GM23248 (cell line): ENCODE measurements around the gene ZNF787. TPM values are rescaled to one million over a fixed set of nuclear protein-coding genes. Genes with fewer than 3 reads are reported as not detected.

Experiments
- DNase-seq: peaks from one replicate; pipeline ENCODE4 v3.0.0-alpha.2; 2015
- H2AFZ ChIP-seq: fragments of 200-600 bp; sonication (generic); 2 replicates; pipeline ENCODE4 v1.6.1; 2016; ENCODE audit warnings: antibody characterized with exemption
- H3F3A ChIP-seq: fragments of 200-600 bp; sonication (generic); 2 replicates; pipeline ENCODE4 v1.6.1; 2016; ENCODE audit warnings: mild to moderate bottlenecking, antibody characterized with exemption, mixed run types; ENCODE audit not compliant: insufficient read depth
- H3K27ac ChIP-seq: fragments of 200-600 bp; sonication (generic); 2 replicates; pipeline ENCODE4 v1.5.1; 2016; ENCODE audit warnings: mild to moderate bottlenecking
- H3K27me3 ChIP-seq: fragments of 200-600 bp; sonication (generic); replicated peaks from 2 replicates; pipeline ENCODE4 v1.6.1; 2016; ENCODE audit warnings: mild to moderate bottlenecking; ENCODE audit not compliant: insufficient read depth
- H3K36me3 ChIP-seq: fragments of 200-600 bp; sonication (generic); 2 replicates; pipeline ENCODE4 v1.6.1; 2016; ENCODE audit warnings: low read depth, mild to moderate bottlenecking
- H3K4me1 ChIP-seq: fragments of 200-600 bp; sonication (generic); 2 replicates; pipeline ENCODE4 v1.6.1; 2016; ENCODE audit warnings: mild to moderate bottlenecking; ENCODE audit not compliant: insufficient read depth
- H3K4me2 ChIP-seq: fragments of 200-600 bp; sonication (generic); one replicate; pipeline ENCODE4 v1.6.1; 2016; ENCODE audit warnings: mild to moderate bottlenecking; ENCODE audit not compliant: unreplicated experiment
- H3K4me3 ChIP-seq: fragments of 200-600 bp; sonication (generic); 2 replicates; pipeline ENCODE4 v1.5.1; 2016; ENCODE audit warnings: mild to moderate bottlenecking
- H3K79me2 ChIP-seq: fragments of 200-600 bp; sonication (generic); 2 replicates; pipeline ENCODE4 v1.6.1; 2016; ENCODE audit warnings: mild to moderate bottlenecking; ENCODE audit not compliant: insufficient read depth
- H3K9ac ChIP-seq: fragments of 200-600 bp; sonication (generic); 2 replicates; pipeline ENCODE4 v1.6.1; 2016; ENCODE audit warnings: mild to moderate bottlenecking
- H3K9me2 ChIP-seq: fragments of 200-600 bp; sonication (generic); 2 replicates; pipeline ENCODE4 v1.6.1; 2016; ENCODE audit warnings: mixed run types, mild to moderate bottlenecking, moderate library complexity; ENCODE audit not compliant: insufficient read depth
- H3K9me3 ChIP-seq: fragments of 200-600 bp; sonication (generic); one replicate; pipeline ENCODE4 v1.6.1; 2017; ENCODE audit warnings: low read depth
- H4K20me1 ChIP-seq: fragments of 200-600 bp; sonication (generic); 2 replicates; pipeline ENCODE4 v1.6.0; 2016; ENCODE audit not compliant: insufficient read depth
- EZH2 ChIP-seq: fragments of 200-600 bp; sonication (generic); IDR thresholded peaks from 2 replicates; pipeline ENCODE4 v1.6.1; 2018; ENCODE audit warnings: antibody characterized with exemption, mild to moderate bottlenecking; ENCODE audit not compliant: insufficient read depth, poor library complexity, severe bottlenecking
- EZH2phosphoT487 ChIP-seq: fragments of 200-600 bp; sonication (generic); IDR thresholded peaks from 2 replicates; pipeline ENCODE4 v1.6.1; 2018; ENCODE audit warnings: antibody characterized with exemption, moderate library complexity, mild to moderate bottlenecking, low read depth; ENCODE audit not compliant: insufficient read depth
- WGBS, 2 experiments: methylation state at CpG; one replicate each; pipeline ENCODE4 v1.1.6; 2015 to 2017; ENCODE audit warnings: low lambda C conversion rate in 2 of 2, low coverage in 1 of 2; ENCODE audit errors: missing lambda C conversion rate in 2 of 2; 5-methylcytosine and 5-hydroxymethylcytosine counted together
- in situ Hi-C: fragments of 300-500 bp; cut with MboI; formaldehyde crosslinking; loops from 2 replicates; pipeline ENCODE4 v1.15.0; 2020
- polyA plus RNA-seq: library from polyadenylated mRNA; unstranded; fragments of >200 nt; fragmentation: Nextera tagmentation; extraction: Ambion mirVana; gene quantifications from 2 replicates; pipeline ENCODE4 v1.2.1, GENCODE V29; 2016
- total RNA-seq: library from RNA; depleted of rRNA; stranded (reverse); fragments of >200 nt; shearing (Covaris generic); gene quantifications from 2 replicates; pipeline ENCODE4 v1.2.3, GENCODE V29; 2014

The ZNF787 gene
- total and polyA plus RNA-seq, 2 experiments from 2014 or later: 1.5 to 19.5 TPM

DNA sequence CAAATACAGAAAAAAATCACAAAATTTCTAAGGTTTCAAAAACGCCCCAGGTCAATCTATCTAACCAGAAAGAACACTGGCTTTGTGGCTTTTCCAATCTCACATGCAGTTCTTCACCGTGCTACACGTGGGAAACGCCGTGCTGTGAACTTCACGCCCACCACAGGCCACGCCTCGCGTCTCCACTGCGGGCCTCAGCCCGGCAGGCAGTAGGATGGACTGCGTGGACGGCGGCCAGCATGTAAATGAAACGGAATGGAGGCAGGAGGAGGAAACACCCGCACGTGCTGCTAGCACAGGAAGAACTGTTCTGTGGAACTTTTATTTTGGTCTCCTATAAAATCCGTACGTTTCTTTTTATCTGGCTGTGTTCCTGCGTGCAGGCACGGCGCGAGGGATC, 23.8 kb downstream of the ZNF787 start:
- Histone ChIP-seq H3K4me2 (no peak overlapping the region), H2AFZ (no peak overlapping the region), H3F3A (no peaks in the 10 kb centered on the region), H3K36me3 (no peaks in the 10 kb centered on the region), H3K9ac (no peak overlapping the region), H3K9me3 (no peaks in the 10 kb centered on the region), H4K20me1 (no peaks in the 10 kb centered on the region; the same call in 1 of the 2 replicates), H3K79me2 (peaks cover 74% of the 10 kb centered on the region), H3K27me3 (no peaks in the 10 kb centered on the region), H3K4me1 (no peaks in the 10 kb centered on the region), H3K9me2 (no peaks in the 10 kb centered on the region), H3K27ac (no peak overlapping the region), H3K4me3 (no peak overlapping the region)
- in situ Hi-C loops: no loop called here
- 94 to 97% methylated on average over 23 of the region's 23 CpGs for WGBS, 2 experiments
- no peak for TF ChIP-seq EZH2phosphoT487
- TF ChIP-seq EZH2: no peak
- DNase-seq: no peak

DNA sequence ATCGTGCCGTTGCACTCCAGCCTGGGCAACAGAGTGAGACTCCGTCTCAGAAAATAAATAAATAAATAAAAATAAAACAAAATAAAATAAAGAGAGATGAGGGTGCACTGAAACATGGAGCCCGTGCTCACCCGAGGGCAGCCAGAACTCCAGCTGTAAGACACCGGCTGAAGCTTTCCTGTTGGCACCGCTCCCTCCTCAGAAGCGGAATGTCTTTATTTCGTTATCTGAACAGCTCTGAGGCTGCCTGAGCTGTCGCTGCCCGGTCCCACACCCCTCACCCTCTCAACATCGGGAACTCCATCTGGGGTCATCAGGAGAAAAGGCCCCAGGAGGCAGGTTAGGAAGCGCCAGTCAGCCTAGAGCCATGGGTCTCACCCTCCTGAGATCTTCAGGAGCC, 24.4 kb downstream of the ZNF787 start:
- no peaks in the 10 kb centered on the region for H3K36me3 ChIP-seq
- TF ChIP-seq EZH2 (no peak), EZH2phosphoT487 (no peak)
- H3K9me3 ChIP-seq: no peaks in the 10 kb centered on the region
- peaks cover 74% of the 10 kb centered on the region for H3K79me2 ChIP-seq
- H3K9ac ChIP-seq: no peak overlapping the region
- H2AFZ ChIP-seq: no peak overlapping the region
- in situ Hi-C loops: no loop called here
- no peaks in the 10 kb centered on the region for H3K9me2 ChIP-seq
- no peaks in the 10 kb centered on the region for H3K4me1 ChIP-seq
- peaks cover under 1% of the 10 kb centered on the region; the same call in 1 of the 2 replicates for H3F3A ChIP-seq
- no peak overlapping the region for H3K4me3 ChIP-seq
- DNase-seq: no peak
- WGBS, 2 experiments: 90 to 95% methylated on average over 13 of the region's 13 CpGs
- H3K27me3 ChIP-seq: no peaks in the 10 kb centered on the region
- H4K20me1 ChIP-seq: no peaks in the 10 kb centered on the region; the same call in 1 of the 2 replicates
- no peak overlapping the region for H3K4me2 ChIP-seq
- H3K27ac ChIP-seq: no peak overlapping the region

DNA sequence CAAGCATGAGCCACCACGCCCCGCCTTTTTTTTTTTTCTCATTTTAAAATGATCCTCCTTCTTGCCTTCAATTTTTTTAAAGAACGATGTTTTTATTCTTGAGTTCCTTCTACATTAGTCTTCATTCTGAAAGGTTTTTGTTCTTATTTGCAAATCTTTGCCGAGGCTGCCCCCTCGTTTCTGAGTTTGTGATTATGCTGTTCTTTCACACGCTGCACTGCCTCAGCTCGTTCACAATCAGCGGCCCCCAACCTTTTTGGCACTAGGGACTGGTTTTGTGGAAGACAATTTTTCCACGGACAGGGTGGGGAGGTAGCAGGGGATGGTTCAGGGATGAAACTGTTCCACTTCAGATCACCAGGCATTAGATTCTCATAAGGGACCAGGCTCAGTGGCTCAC, 26.6 kb downstream of the ZNF787 start:
- no peaks in the 10 kb centered on the region for H3K27me3 ChIP-seq
- no peaks in the 10 kb centered on the region for H3K36me3 ChIP-seq
- no peaks in the 10 kb centered on the region for H3K9me3 ChIP-seq
- H3K9ac ChIP-seq: no peak overlapping the region
- WGBS, 2 experiments: 79 to 82% methylated on average over 9 of the region's 9 CpGs
- no peak overlapping the region for H3K4me2 ChIP-seq
- no peak overlapping the region for H3K4me3 ChIP-seq
- H3K4me1 ChIP-seq: peaks cover 12% of the 10 kb centered on the region
- H2AFZ ChIP-seq: no peak overlapping the region
- TF ChIP-seq EZH2phosphoT487: no peak
- peaks cover 8% of the 10 kb centered on the region; the same call in 1 of the 2 replicates for H3F3A ChIP-seq
- no peaks in the 10 kb centered on the region for H3K9me2 ChIP-seq
- H3K79me2 ChIP-seq: peaks cover 82% of the 10 kb centered on the region
- no peak overlapping the region for H3K27ac ChIP-seq
- H4K20me1 ChIP-seq: peaks cover 9% of the 10 kb centered on the region; the same call in 1 of the 2 replicates
- DNase-seq: no peak
- in situ Hi-C loops: no loop called here

DNA sequence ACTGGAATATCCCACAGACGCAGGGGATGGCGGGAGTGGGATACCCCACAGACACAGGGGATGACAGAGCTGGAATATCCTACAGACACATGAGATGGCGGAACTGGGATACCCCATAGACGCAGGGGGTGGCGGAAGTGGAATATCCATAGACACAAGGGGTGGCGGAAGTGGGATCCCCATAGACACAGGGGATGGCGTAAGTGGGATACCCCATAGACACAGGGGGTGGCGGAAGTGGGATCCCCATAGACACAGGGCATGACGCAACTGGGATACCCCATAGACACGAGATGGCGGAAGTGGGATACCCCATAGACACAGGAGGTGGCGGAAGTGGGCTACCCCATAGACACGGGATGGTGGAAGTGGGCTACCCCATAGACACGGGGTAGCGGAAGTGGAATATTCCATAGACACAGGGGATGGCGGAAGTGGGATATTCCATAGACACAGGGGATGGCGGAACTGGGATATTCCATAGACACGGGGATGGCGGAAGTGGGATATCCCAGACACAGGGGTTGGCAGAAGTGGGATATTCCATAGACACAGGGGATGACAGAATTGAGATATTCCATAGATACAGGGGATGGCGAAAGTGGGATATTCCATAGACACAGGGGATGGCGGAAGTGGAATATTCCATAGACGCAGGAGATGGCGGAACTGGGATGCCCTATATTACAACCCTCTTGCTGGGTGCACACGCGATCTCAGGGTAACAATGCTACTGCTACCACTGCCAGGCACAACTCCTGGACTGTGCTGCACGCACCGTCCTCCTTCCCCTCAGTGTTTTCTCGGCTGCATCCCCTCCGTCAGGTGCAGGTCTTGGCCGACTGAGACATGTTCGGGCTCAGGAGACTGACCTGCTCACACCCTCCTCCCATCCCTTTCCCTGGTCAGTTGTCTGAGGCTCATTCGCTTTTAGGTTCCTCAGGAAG, 28.1 kb downstream of the ZNF787 start:
- H3K27me3 ChIP-seq: no peaks in the 10 kb centered on the region
- no peak overlapping the region for H3K4me3 ChIP-seq
- no peaks in the 10 kb centered on the region for H3K9me2 ChIP-seq
- H3K36me3 ChIP-seq: no peaks in the 10 kb centered on the region
- 98 to 99% methylated on average over 30 to 32 of the region's 32 CpGs for WGBS, 2 experiments
- no peak for TF ChIP-seq EZH2phosphoT487
- H3K4me1 ChIP-seq: peaks cover 12% of the 10 kb centered on the region
- H3K9ac ChIP-seq: no peak overlapping the region
- H3K79me2 ChIP-seq: peaks cover 81% of the 10 kb centered on the region
- no peak overlapping the region for H2AFZ ChIP-seq
- no peak overlapping the region for H3K4me2 ChIP-seq
- no peak overlapping the region for H3K27ac ChIP-seq
- no peaks in the 10 kb centered on the region for H3K9me3 ChIP-seq
- no peak for DNase-seq
- in situ Hi-C loops: no loop called here
- peaks cover 9% of the 10 kb centered on the region; the same call in 1 of the 2 replicates for H4K20me1 ChIP-seq
- H3F3A ChIP-seq: peaks cover 8% of the 10 kb centered on the region; the same call in 1 of the 2 replicates
